Right renal pelvis (tissue), 4 donors: ENCODE measurements around the gene CPA2. TPM values are rescaled to one million over a fixed set of nuclear protein-coding genes. Genes with fewer than 3 reads are reported as not detected.
A peak's percentile ranks its signal among the peaks of the same experiment; 100 is the strongest.
"Not testable (repeated sequence)": the region's sequence is repeated elsewhere in the genome, so short reads cannot be mapped to it uniquely, and the experiment has no call there.

Source experiments
- DNase-seq, 4 donors: peaks; one replicate each; pipeline ENCODE4 v3.0.0-alpha.2; 2013; ENCODE audit warnings: low read depth in 4 of 4, low spot score in 3 of 4, missing footprints in 1 of 4
- polyA plus RNA-seq, 4 donors: library from polyadenylated mRNA; unstranded; fragments of 120-200 nt; gene quantifications; one replicate each; pipeline ENCODE4 v1.2.1, GENCODE V29; 2013; ENCODE audit not compliant: insufficient read length in 4 of 4

The CPA2 gene
- polyA plus RNA-seq, 4 donors, result 0.34 to 0.49 (median 0.37) TPM

- DNase-seq, result not testable (repeated sequence)
Measured at GRCh38 chr7:130249626-130250025, 17.0 kb upstream of the CPA2 start.

- no peak for DNase-seq
Measured at GRCh38 chr7:130254555-130254954, 12.1 kb upstream of the CPA2 start.

- no peak for DNase-seq
Measured at GRCh38 chr7:130256704-130257103, 10.0 kb upstream of the CPA2 start.

- no peak for DNase-seq
Measured at GRCh38 chr7:130258494-130259078, 8.1 kb upstream of the CPA2 start.

GRCh38 chr7:130262448-130262847 is 4.2 kb upstream of the CPA2 start:
- DNase-seq, result no peak

GRCh38 chr7:130263130-130263529 is 3.5 kb upstream of the CPA2 start:
- no peak for DNase-seq

- no peak for DNase-seq
Measured at GRCh38 chr7:130266961-130267321, 278 bp downstream of the CPA2 start.

GRCh38 chr7:130268463-130269317 is 2.0 kb downstream of the CPA2 start:
- DNase-seq, result no peak

- no peak for DNase-seq
Measured at GRCh38 chr7:130269318-130269694, 2.6 kb downstream of the CPA2 start.

GRCh38 chr7:130270947-130271800 is 4.5 kb downstream of the CPA2 start:
- DNase-seq, result no peak

GRCh38 chr7:130272381-130273080 is 5.9 kb downstream of the CPA2 start:
- no peak for DNase-seq

- DNase-seq, result peak; percentile 70 to 95 (median 91)
Measured at GRCh38 chr7:130273081-130273932, 6.6 kb downstream of the CPA2 start.

GRCh38 chr7:130273933-130274255 is 7.2 kb downstream of the CPA2 start:
- no peak for DNase-seq

- DNase-seq, result no peak
Measured at GRCh38 chr7:130274296-130274695, 7.6 kb downstream of the CPA2 start.

GRCh38 chr7:130274983-130275591 is 8.4 kb downstream of the CPA2 start:
- DNase-seq, result no peak

- DNase-seq, result no peak
Measured at GRCh38 chr7:130275826-130276297, 9.2 kb downstream of the CPA2 start.

- DNase-seq, result no peak
Measured at GRCh38 chr7:130276796-130277762, 10.4 kb downstream of the CPA2 start.
